Mesendoderm (in vitro differentiated cells): ENCODE data around the gene SDC4.

Experiments used
- DNase-seq: peaks from one replicate; pipeline ENCODE4 v3.0.0; 2013
- H2AK5ac ChIP-seq: 2 replicates; pipeline ENCODE4 v1.6.1; 2013; ENCODE audit warnings: low read length, inconsistent platforms
- H2BK120ac ChIP-seq: 2 replicates; pipeline ENCODE4 v1.6.1; 2013; ENCODE audit warnings: low read depth, mild to moderate bottlenecking, low read length, moderate library complexity, mixed read lengths
- H2BK15ac ChIP-seq: replicated peaks from 2 replicates; pipeline ENCODE4 v1.6.1; 2013; ENCODE audit warnings: low read depth, mild to moderate bottlenecking, moderate library complexity
- H2BK5ac ChIP-seq: 2 replicates; pipeline ENCODE4 v1.6.1; 2013; ENCODE audit warnings: low read length, inconsistent platforms
- H3K18ac ChIP-seq: 2 replicates; pipeline ENCODE4 v1.6.1; 2013; ENCODE audit warnings: mild to moderate bottlenecking, low read length, mixed read lengths
- H3K23ac ChIP-seq: one replicate; pipeline ENCODE4 v1.6.1; 2013; ENCODE audit warnings: low read length
- H3K27ac ChIP-seq: 2 replicates; pipeline ENCODE4 v1.5.1; 2013; ENCODE audit warnings: low read depth, mild to moderate bottlenecking, inconsistent platforms, low read length, moderate library complexity
- H3K27me3 ChIP-seq: 2 replicates; pipeline ENCODE4 v1.6.1; 2013; ENCODE audit warnings: low read length, control low read depth, mild to moderate bottlenecking, inconsistent platforms; ENCODE audit not compliant: insufficient read depth, poor library complexity
- H3K36me3 ChIP-seq: 2 replicates; pipeline ENCODE4 v1.6.1; 2013; ENCODE audit warnings: low read length, inconsistent platforms; ENCODE audit not compliant: control insufficient read depth, insufficient read depth
- H3K4ac ChIP-seq: one replicate; pipeline ENCODE4 v1.6.1; 2013; ENCODE audit warnings: low read depth, mild to moderate bottlenecking, low read length, moderate library complexity
- H3K4me1 ChIP-seq: 2 replicates; pipeline ENCODE4 v1.6.1; 2013; ENCODE audit warnings: low read depth, low read length, inconsistent platforms; ENCODE audit not compliant: control insufficient read depth
- H3K4me2 ChIP-seq: 2 replicates; pipeline ENCODE4 v1.6.1; 2013; ENCODE audit warnings: low read length
- H3K4me3 ChIP-seq: 2 replicates; pipeline ENCODE4 v1.5.1; 2013; ENCODE audit warnings: mild to moderate bottlenecking, low read length
- H3K56ac ChIP-seq: one replicate; pipeline ENCODE4 v1.6.1; 2013; ENCODE audit warnings: low read length
- H3K79me1 ChIP-seq: 2 replicates; pipeline ENCODE4 v1.6.1; 2013; ENCODE audit warnings: low read length, inconsistent platforms
- H3K79me2 ChIP-seq: 2 replicates; pipeline ENCODE4 v1.6.1; 2013; ENCODE audit warnings: mild to moderate bottlenecking, low read length; ENCODE audit not compliant: control insufficient read depth, insufficient read depth
- H3K9ac ChIP-seq: 2 replicates; pipeline ENCODE4 v1.6.1; 2013; ENCODE audit warnings: low read length, inconsistent platforms
- H4K5ac ChIP-seq: one replicate; pipeline ENCODE4 v1.6.1; 2013; ENCODE audit warnings: low read length
- H4K8ac ChIP-seq: one replicate; pipeline ENCODE4 v1.6.1; 2013; ENCODE audit warnings: low read depth, mild to moderate bottlenecking, control low read depth, low read length, moderate library complexity
- WGBS: extraction: QIAGEN DNeasy Blood & Tissue Kit; methylation state at CpG from one replicate; pipeline ENCODE4 v1.1.7; 2013; ENCODE audit warnings: low lambda C conversion rate, missing lambda C conversion rate; ENCODE audit not compliant: insufficient coverage; ENCODE audit errors: extremely low coverage; 5-methylcytosine and 5-hydroxymethylcytosine counted together

The SDC4 gene

GRCh38 chr20:45350217-45350616, 2.0 kb upstream of the SDC4 start:
- no peak overlapping the region for H3K4ac ChIP-seq
- peaks cover 9% of the 10 kb centered on the region for H3K79me1 ChIP-seq
- no peak overlapping the region for H2BK15ac ChIP-seq
- H3K23ac ChIP-seq: no peak overlapping the region
- no peak overlapping the region for H2BK5ac ChIP-seq
- no peak overlapping the region for H2BK120ac ChIP-seq
- no CpG with 5 or more reads among the region's 1 CpG for WGBS
- H3K36me3 ChIP-seq: no peaks in the 10 kb centered on the region
- H3K18ac ChIP-seq: no peak overlapping the region
- peaks cover 25% of the 10 kb centered on the region for H3K79me2 ChIP-seq
- no peak overlapping the region for H3K9ac ChIP-seq
- H3K4me2 ChIP-seq: no peak overlapping the region
- no peak overlapping the region for H3K56ac ChIP-seq
- no peak overlapping the region for H3K27ac ChIP-seq
- H4K5ac ChIP-seq: no peak overlapping the region
- H3K4me3 ChIP-seq: no peak overlapping the region
- DNase-seq: no peak
- no peaks in the 10 kb centered on the region for H3K27me3 ChIP-seq
- H3K4me1 ChIP-seq: peaks cover 13% of the 10 kb centered on the region
- no peak overlapping the region for H2AK5ac ChIP-seq
- no peak overlapping the region for H4K8ac ChIP-seq

- H4K5ac ChIP-seq: no peak overlapping the region
- peak overlapping the region; percentile 72 for H3K9ac ChIP-seq
- peak overlapping the region; percentile 39 for H3K4me2 ChIP-seq
- H3K18ac ChIP-seq: peak overlapping the region; percentile 25
- WGBS: no CpG with 5 or more reads among the region's 10 CpGs
- H3K4me1 ChIP-seq: peaks cover 37% of the 10 kb centered on the region
- peaks cover 40% of the 10 kb centered on the region for H3K79me2 ChIP-seq
- no peak overlapping the region for H2BK120ac ChIP-seq
- H3K4me3 ChIP-seq: peak overlapping the region; percentile 70
- no peak overlapping the region for H2BK15ac ChIP-seq
- H2BK5ac ChIP-seq: peak overlapping the region; percentile 45
- no peak overlapping the region for H2AK5ac ChIP-seq
- H3K27ac ChIP-seq: no peak overlapping the region
- no peak overlapping the region for H4K8ac ChIP-seq
- no peaks in the 10 kb centered on the region for H3K27me3 ChIP-seq
- DNase-seq: no peak
- H3K79me1 ChIP-seq: peaks cover 16% of the 10 kb centered on the region
- H3K4ac ChIP-seq: peak overlapping the region; percentile 82
- H3K23ac ChIP-seq: no peak overlapping the region
- peak overlapping the region; percentile 92 for H3K56ac ChIP-seq
- no peaks in the 10 kb centered on the region for H3K36me3 ChIP-seq
Observed at GRCh38 chr20:45347297-45347935, 808 bp downstream of the SDC4 start.

GRCh38 chr20:45346851-45347250, 1.4 kb downstream of the SDC4 start:
- Histone ChIP-seq H3K9ac (peak overlapping the region; percentile 72), H3K27ac (no peak overlapping the region), H4K5ac (no peak overlapping the region), H3K23ac (no peak overlapping the region), H2BK5ac (no peak overlapping the region), H3K79me1 (peaks cover 16% of the 10 kb centered on the region), H3K79me2 (peaks cover 40% of the 10 kb centered on the region), H3K36me3 (no peaks in the 10 kb centered on the region), H3K4me3 (no peak overlapping the region), H3K4me1 (peaks cover 37% of the 10 kb centered on the region), H2BK15ac (no peak overlapping the region), H2BK120ac (no peak overlapping the region), H3K4ac (no peak overlapping the region), H2AK5ac (no peak overlapping the region), H3K4me2 (peak overlapping the region; percentile 39), H3K18ac (no peak overlapping the region), H4K8ac (no peak overlapping the region), H3K27me3 (no peaks in the 10 kb centered on the region), H3K56ac (peak overlapping the region; percentile 92)
- DNase-seq: peak; percentile 75
- WGBS: no CpG with 5 or more reads among the region's 5 CpGs

GRCh38 chr20:45346291-45346718, 1.9 kb downstream of the SDC4 start:
- Histone ChIP-seq H3K27me3 (no peaks in the 10 kb centered on the region), H3K4me3 (no peak overlapping the region), H3K4ac (no peak overlapping the region), H3K4me2 (no peak overlapping the region), H3K27ac (no peak overlapping the region), H3K18ac (no peak overlapping the region), H3K4me1 (peaks cover 41% of the 10 kb centered on the region), H4K5ac (no peak overlapping the region), H2BK15ac (no peak overlapping the region), H2AK5ac (no peak overlapping the region), H3K56ac (peak overlapping the region; percentile 8), H2BK5ac (no peak overlapping the region), H3K36me3 (no peaks in the 10 kb centered on the region), H3K9ac (no peak overlapping the region), H4K8ac (no peak overlapping the region), H3K79me1 (peaks cover 16% of the 10 kb centered on the region), H3K23ac (no peak overlapping the region), H2BK120ac (no peak overlapping the region), H3K79me2 (peaks cover 41% of the 10 kb centered on the region)
- no CpG with 5 or more reads among the region's 3 CpGs for WGBS
- no peak for DNase-seq

- no peak overlapping the region for H2BK120ac ChIP-seq
- no peak overlapping the region for H3K23ac ChIP-seq
- H3K79me2 ChIP-seq: peaks cover 51% of the 10 kb centered on the region
- H2BK15ac ChIP-seq: peak overlapping the region; percentile 9
- no peaks in the 10 kb centered on the region for H3K36me3 ChIP-seq
- no peak overlapping the region for H3K27ac ChIP-seq
- peak overlapping the region; percentile 39 for H3K18ac ChIP-seq
- H3K56ac ChIP-seq: peak overlapping the region; percentile 45
- H4K5ac ChIP-seq: no peak overlapping the region
- H3K27me3 ChIP-seq: no peaks in the 10 kb centered on the region
- H4K8ac ChIP-seq: no peak overlapping the region
- DNase-seq: no peak
- WGBS: no CpG with 5 or more reads among the region's 9 CpGs
- no peak overlapping the region for H2AK5ac ChIP-seq
- peak overlapping the region; percentile 20 for H3K9ac ChIP-seq
- H3K4me3 ChIP-seq: no peak overlapping the region
- H3K4me2 ChIP-seq: no peak overlapping the region
- H3K4ac ChIP-seq: peak overlapping the region; percentile 56
- peak overlapping the region; percentile 29 for H2BK5ac ChIP-seq
- peaks cover 20% of the 10 kb centered on the region for H3K79me1 ChIP-seq
- peaks cover 50% of the 10 kb centered on the region for H3K4me1 ChIP-seq
Observed at GRCh38 chr20:45345104-45345936, 2.9 kb downstream of the SDC4 start.
